ENCODE results near the gene PIK3R5.

PIK3R5 gene

DNA sequence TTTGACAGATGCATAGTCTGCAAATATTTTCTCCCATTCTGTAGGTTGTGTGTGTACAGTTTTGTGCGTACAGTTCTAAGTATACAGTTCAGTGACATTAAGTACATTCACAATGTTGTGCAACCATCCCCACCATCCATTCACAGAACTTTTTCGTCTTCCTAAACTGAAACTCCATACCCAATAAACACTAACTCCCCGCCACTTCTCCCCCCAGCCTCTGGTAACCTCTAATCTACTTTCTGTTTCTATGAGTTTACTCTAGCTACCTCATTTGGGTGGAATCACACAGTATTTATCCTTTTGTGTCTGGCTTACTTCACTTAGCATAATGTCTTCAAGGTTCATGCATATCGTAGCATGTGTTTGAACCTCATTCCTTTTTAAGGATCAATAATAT is 14.3 kb downstream of the PIK3R5 start:
- no peak for DNase-seq

- DNase-seq: no peak
These were observed 16.3 kb downstream of the PIK3R5 start for GRCh38 chr17:8949061-8949661.

DNA sequence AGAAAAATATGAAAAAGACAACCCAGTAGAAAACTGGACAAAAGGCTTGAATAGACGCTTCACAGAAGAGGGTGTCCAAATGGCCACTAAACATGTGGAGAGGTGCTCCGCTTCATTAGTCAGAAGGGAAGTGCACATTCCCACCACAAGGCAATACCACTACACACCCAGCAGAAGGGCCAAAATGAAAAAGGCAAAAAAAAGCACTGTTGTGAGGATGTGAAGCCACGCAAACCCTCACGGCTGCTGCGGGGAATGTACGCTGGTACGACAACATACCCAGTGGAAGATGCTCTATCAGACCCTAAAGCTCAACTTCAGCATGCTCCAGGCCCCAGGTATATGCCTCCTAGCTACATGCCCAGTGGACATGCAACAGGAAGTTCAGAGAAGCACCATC is 17.0 kb downstream of the PIK3R5 start:
- DNase-seq: no peak

DNA sequence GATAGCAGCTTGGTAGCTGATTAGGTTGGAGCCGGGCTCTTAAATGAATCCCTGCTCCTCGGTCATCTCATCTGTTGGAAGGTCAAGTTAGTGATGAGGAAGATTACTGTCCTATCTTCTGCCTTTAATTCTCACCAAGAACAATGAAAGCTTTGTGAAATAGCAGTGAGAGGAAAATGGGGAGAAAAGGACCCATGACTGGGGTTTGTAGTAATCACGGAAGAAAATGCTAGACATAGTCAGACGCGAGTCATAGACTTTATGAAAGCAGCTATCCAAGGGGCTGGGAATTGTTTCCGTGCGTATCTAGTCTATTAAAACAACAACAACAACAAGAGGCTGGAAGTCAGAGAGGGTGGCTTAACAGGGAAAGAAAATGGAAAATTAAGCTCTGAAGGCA is 18.3 kb downstream of the PIK3R5 start:
- DNase-seq: no peak

DNA sequence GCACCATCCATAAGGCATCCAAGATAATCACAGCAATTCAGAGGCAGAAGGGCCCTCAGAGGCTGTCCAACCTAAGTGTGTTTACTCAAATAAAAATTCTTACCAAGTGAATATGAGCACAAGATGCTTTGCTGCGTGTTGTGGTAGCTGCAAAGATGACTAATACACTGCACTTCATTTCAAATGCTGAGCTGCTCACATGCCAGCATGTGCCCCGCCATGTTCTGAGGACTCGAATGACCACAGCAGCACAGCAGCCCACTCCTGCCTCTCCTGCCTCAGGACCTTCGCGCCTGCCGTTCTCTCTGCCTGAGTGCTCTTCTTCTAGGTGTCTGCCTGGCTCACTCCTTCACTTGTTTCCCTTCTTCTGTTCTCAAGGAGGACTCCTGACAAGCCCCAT is 19.0 kb downstream of the PIK3R5 start:
- no peak for DNase-seq

DNA sequence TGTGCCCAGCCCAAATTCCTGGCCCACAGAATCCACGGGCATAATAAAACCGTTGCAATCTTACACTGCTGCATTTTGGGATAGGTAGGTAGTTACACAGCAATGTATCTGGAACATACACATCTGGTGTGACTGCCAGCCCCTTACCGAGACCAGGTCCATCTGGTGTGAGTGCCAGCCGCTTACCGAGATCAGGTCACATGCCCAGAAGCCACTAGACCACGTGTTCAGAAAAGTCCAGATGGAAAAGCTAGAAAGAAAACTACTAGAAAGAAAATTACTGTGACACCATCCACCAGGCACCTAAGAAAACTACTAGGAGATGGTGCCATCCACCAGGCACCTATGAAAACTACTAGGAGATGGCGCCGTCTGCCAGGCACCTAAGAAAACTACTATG is 19.4 kb downstream of the PIK3R5 start:
- no peak for DNase-seq

DNA sequence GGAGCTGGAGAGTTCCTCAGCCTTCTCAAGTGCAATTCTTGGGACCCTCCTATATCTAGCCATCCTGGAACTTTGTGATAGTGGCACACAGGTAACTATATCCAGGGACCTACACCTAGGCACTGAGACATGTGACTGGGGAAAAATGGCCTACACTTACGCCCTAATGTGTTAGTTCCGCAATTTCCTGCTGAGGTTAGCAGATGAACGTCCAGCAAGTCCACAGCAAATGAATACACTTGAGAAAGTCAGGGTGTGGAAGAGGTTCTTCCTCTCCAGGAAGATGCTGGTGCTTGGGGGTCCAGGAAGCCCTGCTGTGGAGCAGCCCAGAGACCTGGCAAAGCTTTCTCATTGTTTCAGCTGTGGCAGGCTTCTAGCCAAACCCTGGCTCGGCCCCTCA is 20.8 kb downstream of the PIK3R5 start:
- no peak for DNase-seq

- DNase-seq: no peak
These were observed 21.4 kb downstream of the PIK3R5 start for GRCh38 chr17:8944083-8944482.

GRCh38 chr17:8941980-8942622 is 23.4 kb downstream of the PIK3R5 start:
- DNase-seq: no peak

DNA sequence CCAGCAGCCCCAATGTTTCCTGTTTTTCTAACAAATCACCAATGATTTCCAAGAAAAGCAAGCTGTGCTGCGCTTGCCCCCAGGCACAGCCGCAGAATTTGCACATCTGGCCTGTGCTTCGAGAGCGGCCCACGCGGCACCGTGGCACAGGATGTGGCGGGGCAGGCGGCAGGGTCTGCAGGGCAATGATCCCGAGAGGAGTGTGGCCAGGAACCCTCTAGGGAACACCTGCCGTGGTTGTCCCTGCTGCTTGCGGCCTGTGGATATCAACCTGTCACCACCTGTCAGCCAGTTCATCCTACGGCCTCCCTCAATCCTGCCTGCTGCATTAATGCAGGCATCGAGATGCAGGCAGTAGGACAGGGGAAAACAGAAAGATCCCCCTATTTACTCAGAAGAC is 24.0 kb downstream of the PIK3R5 start:
- no peak for DNase-seq

- no peak for DNase-seq
These were observed 24.5 kb downstream of the PIK3R5 start for GRCh38 chr17:8940866-8941471.

GRCh38 chr17:8939496-8940334 is 25.8 kb downstream of the PIK3R5 start:
- no peak for DNase-seq

DNA sequence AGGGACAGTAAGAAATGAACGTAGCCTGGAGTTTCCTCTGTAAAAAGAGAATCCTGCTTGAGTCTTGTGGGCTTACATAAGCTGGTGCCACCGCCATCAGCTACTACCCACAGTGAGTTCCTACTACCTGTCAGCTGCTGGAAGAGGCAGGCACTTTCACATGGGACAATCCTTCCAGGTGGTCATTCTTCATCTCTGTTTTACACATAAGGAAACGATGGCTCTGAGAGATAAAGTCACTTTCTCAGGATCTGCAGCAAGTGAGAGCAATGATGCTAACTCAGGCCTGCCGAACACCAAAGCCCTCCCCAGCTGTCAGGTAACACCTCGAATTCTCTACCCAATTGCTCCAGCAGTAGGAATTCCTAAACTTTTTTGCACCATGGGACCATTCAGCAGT is 26.6 kb downstream of the PIK3R5 start:
- no peak for DNase-seq

- DNase-seq: no peak
These were observed 30.3 kb downstream of the PIK3R5 start for GRCh38 chr17:8935191-8935590.

- DNase-seq: no peak
These were observed 31.2 kb downstream of the PIK3R5 start for GRCh38 chr17:8934346-8934745.

GRCh38 chr17:8930649-8931048 is 34.9 kb downstream of the PIK3R5 start:
- no peak for DNase-seq

GRCh38 chr17:8928347-8928746 is 37.2 kb downstream of the PIK3R5 start:
- no peak for DNase-seq

- DNase-seq: no peak
These were observed 38.1 kb downstream of the PIK3R5 start for GRCh38 chr17:8927395-8927794.

- no peak for DNase-seq
These were observed 39.7 kb downstream of the PIK3R5 start for GRCh38 chr17:8925808-8926207.

- no peak for DNase-seq
These were observed 40.4 kb downstream of the PIK3R5 start for GRCh38 chr17:8925141-8925540.

- DNase-seq: no peak
These were observed 40.9 kb downstream of the PIK3R5 start for GRCh38 chr17:8924595-8924994.

- DNase-seq: no peak
These were observed 41.7 kb downstream of the PIK3R5 start for GRCh38 chr17:8923762-8924161.

DNA sequence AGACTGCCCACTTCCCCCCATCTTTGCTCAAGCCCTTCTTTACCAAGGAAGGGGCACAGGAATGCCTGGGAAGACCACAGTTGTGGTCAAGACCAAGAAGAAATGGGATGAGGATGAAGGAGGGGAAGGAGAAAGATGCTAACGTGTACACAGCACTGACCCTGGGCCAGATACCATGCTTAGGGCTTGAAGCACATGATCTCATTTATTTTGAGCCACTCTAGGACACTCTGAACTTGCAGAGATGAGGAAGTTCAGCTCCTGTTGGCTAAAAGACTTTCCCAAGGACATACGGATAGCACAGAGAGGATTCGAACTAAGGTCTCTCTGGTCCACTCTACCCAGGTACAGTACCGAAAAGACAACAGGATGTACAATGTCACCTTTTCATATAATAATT is 42.6 kb downstream of the PIK3R5 start:
- DNase-seq: no peak

- no peak for DNase-seq
These were observed 43.1 kb downstream of the PIK3R5 start for GRCh38 chr17:8922451-8922850.

Data from NCI-H446 (cell line).